ENCODE results near the gene CCR7. TPM values are rescaled to one million over a fixed set of nuclear protein-coding genes. Genes with fewer than 3 reads are reported as not detected.

Gene CCR7
- total and polyA plus RNA-seq, 2 of the 13 experiments (the other 11 are each of a cell fraction or from before 2014, with no cell fraction given) = 0.04 to 0.53 TPM

GRCh38 chr17:40541060-40541872 is 24.0 kb downstream of the CCR7 start (continued):
- TF ChIP-seq NR2F6 (IDR thresholded peaks at IDR 0.05) (no peak), NR2F6 (CRISPR knock-in tag; IDR thresholded peaks at IDR 0.05) (no peak), TCF7 (IDR thresholded peaks at IDR 0.05; ENCODE audit: low read depth) (no peak), CSRNP2 (CRISPR knock-in tag; conservative IDR thresholded peaks at IDR 0.05; ENCODE audit: low read depth) (no peak), EZH2 (conservative IDR thresholded peaks at IDR 0.05; ENCODE audit: low read depth, low read length) (no peak), ATAD3A (CRISPR knock-in tag; IDR thresholded peaks at IDR 0.05) (no peak), ZNF276 (CRISPR knock-in tag; IDR thresholded peaks at IDR 0.05; ENCODE audit: low read depth) (no peak), ZNF597 (CRISPR knock-in tag; IDR thresholded peaks at IDR 0.05) (no peak), TIGD3 (CRISPR knock-in tag; IDR thresholded peaks at IDR 0.05; ENCODE audit: borderline replicate concordance) (no peak), ZSCAN25 (CRISPR knock-in tag; IDR thresholded peaks at IDR 0.05) (peak; percentile 67; the same call in 1 of the 2 replicates), ZNF605 (CRISPR knock-in tag; IDR thresholded peaks at IDR 0.05) (no peak), ZNF317 (CRISPR knock-in tag; IDR thresholded peaks at IDR 0.05) (no peak), TMF1 (CRISPR knock-in tag; IDR thresholded peaks at IDR 0.05; ENCODE audit: low read depth) (no peak), ZSCAN21 (CRISPR knock-in tag; IDR thresholded peaks at IDR 0.05; ENCODE audit: borderline replicate concordance) (no peak; the same call in 1 of the 2 replicates), CBFB (CRISPR knock-in tag; IDR thresholded peaks at IDR 0.05) (no peak), PLSCR1 (CRISPR knock-in tag; IDR thresholded peaks at IDR 0.05; ENCODE audit: borderline replicate concordance) (no peak), MTF1 (CRISPR knock-in tag; IDR thresholded peaks at IDR 0.05) (no peak), BCL3 (CRISPR knock-in tag; IDR thresholded peaks at IDR 0.05) (no peak), IRF2 (CRISPR knock-in tag; IDR thresholded peaks at IDR 0.05) (no peak), NFE2 (CRISPR knock-in tag; IDR thresholded peaks at IDR 0.05) (no peak), MXI1 (IDR thresholded peaks at IDR 0.05; ENCODE audit: borderline replicate concordance, low read depth, low read length) (no peak), GATA4 (IDR thresholded peaks at IDR 0.05; ENCODE audit: borderline replicate concordance, low read depth) (no peak), ZNF446 (CRISPR knock-in tag; IDR thresholded peaks at IDR 0.05) (no peak), SUZ12 (IDR thresholded peaks at IDR 0.05; ENCODE audit: low read depth, low read length) (no peak)
